IMR-90 (cell line): ENCODE data around the gene OLIG3.

Experiments
- FOS ChIP-seq: fragments of 150-350 bp; IDR thresholded peaks from 2 replicates; pipeline ENCODE4 v1.6.1; 2016; ENCODE audit warnings: low read depth, low read length
- MAFK ChIP-seq: IDR thresholded peaks from 2 replicates; pipeline ENCODE4 v1.6.1; 2012; ENCODE audit warnings: low read depth, low read length, improper control_type of control experiment
- MAZ ChIP-seq: IDR thresholded peaks from 2 replicates; pipeline ENCODE4 v1.6.1; 2012; ENCODE audit warnings: low read depth, mild to moderate bottlenecking, low read length, improper control_type of control experiment, moderate library complexity, borderline replicate concordance
- MXI1 ChIP-seq: IDR thresholded peaks from 2 replicates; pipeline ENCODE4 v1.6.1; 2012; ENCODE audit warnings: low read depth, mild to moderate bottlenecking, low read length, moderate library complexity, borderline replicate concordance
- POLR2A ChIP-seq: IDR thresholded peaks from 2 replicates; pipeline ENCODE4 v1.6.1; 2012; ENCODE audit warnings: mild to moderate bottlenecking, low read depth, low read length
- RAD21 ChIP-seq: IDR thresholded peaks from 2 replicates; pipeline ENCODE4 v1.6.1; 2012; ENCODE audit warnings: low read length, improper control_type of control experiment
- RCOR1 ChIP-seq: IDR thresholded peaks from 2 replicates; pipeline ENCODE4 v1.6.1; 2012; ENCODE audit warnings: mild to moderate bottlenecking, low read length, improper control_type of control experiment; ENCODE audit not compliant: insufficient replicate concordance
- SMC3 ChIP-seq: fragments of 150-350 bp; IDR thresholded peaks from 2 replicates; pipeline ENCODE4 v1.6.1; 2016; ENCODE audit warnings: low read depth, mild to moderate bottlenecking, antibody characterized with exemption, low read length, moderate library complexity
- TF ChIP-seq, protein P1 (sequence below): fragments of 150-350 bp; IDR thresholded peaks from 2 replicates; pipeline ENCODE4 v1.6.1; 2016; ENCODE audit warnings: low read depth, mild to moderate bottlenecking, low read length, moderate library complexity, borderline replicate concordance
- TF ChIP-seq, protein P2 (sequence below): conservative IDR thresholded peaks from 2 replicates; pipeline ENCODE4 v1.5.1; 2012; ENCODE audit warnings: mild to moderate bottlenecking, low read depth, low read length, improper control_type of control experiment
- TF ChIP-seq, protein P3 (sequence below): fragments of 150-350 bp; IDR thresholded peaks from 2 replicates; pipeline ENCODE4 v1.6.1; 2017; ENCODE audit warnings: mild to moderate bottlenecking, antibody characterized with exemption, low read length, low read depth

DNA sequence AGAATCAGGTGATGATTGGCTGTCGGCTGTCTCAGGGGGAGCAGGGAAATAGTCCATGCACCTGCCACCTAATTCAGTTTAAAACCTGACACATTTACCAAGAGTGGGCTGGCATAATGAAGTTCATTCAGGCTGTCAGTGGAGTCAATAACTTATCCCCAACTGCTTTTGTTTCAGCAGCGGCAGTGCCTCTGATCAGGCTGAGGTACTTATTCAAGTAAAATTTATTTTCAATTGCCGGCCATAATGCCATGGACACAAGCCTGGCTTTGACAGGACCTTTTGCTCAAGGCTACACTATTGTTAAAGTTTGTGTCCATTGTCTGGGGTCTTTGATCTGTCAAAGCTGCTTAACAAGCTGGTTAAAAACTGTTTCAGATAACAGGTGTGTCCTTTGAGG lies 20.6 kb downstream of the OLIG3 start:
- no peak for TF ChIP-seq MAFK
- TF ChIP-seq RCOR1, result no peak
- TF ChIP-seq, protein P1, sequence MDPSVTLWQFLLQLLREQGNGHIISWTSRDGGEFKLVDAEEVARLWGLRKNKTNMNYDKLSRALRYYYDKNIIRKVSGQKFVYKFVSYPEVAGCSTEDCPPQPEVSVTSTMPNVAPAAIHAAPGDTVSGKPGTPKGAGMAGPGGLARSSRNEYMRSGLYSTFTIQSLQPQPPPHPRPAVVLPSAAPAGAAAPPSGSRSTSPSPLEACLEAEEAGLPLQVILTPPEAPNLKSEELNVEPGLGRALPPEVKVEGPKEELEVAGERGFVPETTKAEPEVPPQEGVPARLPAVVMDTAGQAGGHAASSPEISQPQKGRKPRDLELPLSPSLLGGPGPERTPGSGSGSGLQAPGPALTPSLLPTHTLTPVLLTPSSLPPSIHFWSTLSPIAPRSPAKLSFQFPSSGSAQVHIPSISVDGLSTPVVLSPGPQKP, result no peak
- TF ChIP-seq, protein P2, sequence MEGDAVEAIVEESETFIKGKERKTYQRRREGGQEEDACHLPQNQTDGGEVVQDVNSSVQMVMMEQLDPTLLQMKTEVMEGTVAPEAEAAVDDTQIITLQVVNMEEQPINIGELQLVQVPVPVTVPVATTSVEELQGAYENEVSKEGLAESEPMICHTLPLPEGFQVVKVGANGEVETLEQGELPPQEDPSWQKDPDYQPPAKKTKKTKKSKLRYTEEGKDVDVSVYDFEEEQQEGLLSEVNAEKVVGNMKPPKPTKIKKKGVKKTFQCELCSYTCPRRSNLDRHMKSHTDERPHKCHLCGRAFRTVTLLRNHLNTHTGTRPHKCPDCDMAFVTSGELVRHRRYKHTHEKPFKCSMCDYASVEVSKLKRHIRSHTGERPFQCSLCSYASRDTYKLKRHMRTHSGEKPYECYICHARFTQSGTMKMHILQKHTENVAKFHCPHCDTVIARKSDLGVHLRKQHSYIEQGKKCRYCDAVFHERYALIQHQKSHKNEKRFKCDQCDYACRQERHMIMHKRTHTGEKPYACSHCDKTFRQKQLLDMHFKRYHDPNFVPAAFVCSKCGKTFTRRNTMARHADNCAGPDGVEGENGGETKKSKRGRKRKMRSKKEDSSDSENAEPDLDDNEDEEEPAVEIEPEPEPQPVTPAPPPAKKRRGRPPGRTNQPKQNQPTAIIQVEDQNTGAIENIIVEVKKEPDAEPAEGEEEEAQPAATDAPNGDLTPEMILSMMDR, result no peak
- no peak for TF ChIP-seq RAD21
- no peak for TF ChIP-seq MXI1
- TF ChIP-seq POLR2A, result no peak
- TF ChIP-seq MAZ, result no peak
- TF ChIP-seq SMC3, result no peak
- no peak for TF ChIP-seq FOS
- TF ChIP-seq, protein P3, sequence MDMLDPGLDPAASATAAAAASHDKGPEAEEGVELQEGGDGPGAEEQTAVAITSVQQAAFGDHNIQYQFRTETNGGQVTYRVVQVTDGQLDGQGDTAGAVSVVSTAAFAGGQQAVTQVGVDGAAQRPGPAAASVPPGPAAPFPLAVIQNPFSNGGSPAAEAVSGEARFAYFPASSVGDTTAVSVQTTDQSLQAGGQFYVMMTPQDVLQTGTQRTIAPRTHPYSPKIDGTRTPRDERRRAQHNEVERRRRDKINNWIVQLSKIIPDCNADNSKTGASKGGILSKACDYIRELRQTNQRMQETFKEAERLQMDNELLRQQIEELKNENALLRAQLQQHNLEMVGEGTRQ, result no peak
